T-helper 17 cell (primary cell): ENCODE data around the gene LST1. TPM values are rescaled to one million over a fixed set of nuclear protein-coding genes. Genes with fewer than 3 reads are reported as not detected.

Source experiments
- ATAC-seq: fragments of 150-1000 bp; cut with Tn5 transposase; 2 replicates; pipeline ENCODE4 v1.10.0; 2021; ENCODE audit warnings: mild to moderate bottlenecking, moderate library complexity
- DNase-seq, 3 donors: peaks; one replicate each; pipeline versions ENCODE4 v3.0.0 to v3.0.0-alpha.2; 2020 to 2021
- H3K9me3 ChIP-seq: one replicate; pipeline ENCODE4 v1.7.0; 2013; ENCODE audit warnings: low read length, mild to moderate bottlenecking; ENCODE audit not compliant: control insufficient read depth, poor library complexity, severe bottlenecking
- H3K27ac Mint-ChIP-seq: one replicate; pipeline ENCODE4 v1.8.0; 2022; ENCODE audit warnings: mild to moderate bottlenecking, moderate library complexity, mixed read lengths
- H3K27me3 Mint-ChIP-seq: one replicate; pipeline ENCODE4 v1.8.0; 2022; ENCODE audit warnings: mixed read lengths
- H3K36me3 Mint-ChIP-seq: one replicate; pipeline ENCODE4 v1.8.0; 2022; ENCODE audit warnings: low read depth, mixed read lengths
- H3K4me1 Mint-ChIP-seq: one replicate; pipeline ENCODE4 v1.8.0; 2022; ENCODE audit warnings: mild to moderate bottlenecking, mixed read lengths
- H3K4me3 Mint-ChIP-seq: one replicate; pipeline ENCODE4 v1.8.0; 2022; ENCODE audit warnings: mild to moderate bottlenecking, moderate library complexity, mixed read lengths
- total RNA-seq, 4 donors: library from RNA in 2 of 4; stranded (reverse) in 2 of 4; gene quantifications; one replicate each; pipeline ENCODE4 v1.2.3 and lab custom pipeline; 2022 to 2026

Gene LST1
- total RNA-seq, 2 donors from 2014 or later: 30.6 to 42.6 TPM

DNA sequence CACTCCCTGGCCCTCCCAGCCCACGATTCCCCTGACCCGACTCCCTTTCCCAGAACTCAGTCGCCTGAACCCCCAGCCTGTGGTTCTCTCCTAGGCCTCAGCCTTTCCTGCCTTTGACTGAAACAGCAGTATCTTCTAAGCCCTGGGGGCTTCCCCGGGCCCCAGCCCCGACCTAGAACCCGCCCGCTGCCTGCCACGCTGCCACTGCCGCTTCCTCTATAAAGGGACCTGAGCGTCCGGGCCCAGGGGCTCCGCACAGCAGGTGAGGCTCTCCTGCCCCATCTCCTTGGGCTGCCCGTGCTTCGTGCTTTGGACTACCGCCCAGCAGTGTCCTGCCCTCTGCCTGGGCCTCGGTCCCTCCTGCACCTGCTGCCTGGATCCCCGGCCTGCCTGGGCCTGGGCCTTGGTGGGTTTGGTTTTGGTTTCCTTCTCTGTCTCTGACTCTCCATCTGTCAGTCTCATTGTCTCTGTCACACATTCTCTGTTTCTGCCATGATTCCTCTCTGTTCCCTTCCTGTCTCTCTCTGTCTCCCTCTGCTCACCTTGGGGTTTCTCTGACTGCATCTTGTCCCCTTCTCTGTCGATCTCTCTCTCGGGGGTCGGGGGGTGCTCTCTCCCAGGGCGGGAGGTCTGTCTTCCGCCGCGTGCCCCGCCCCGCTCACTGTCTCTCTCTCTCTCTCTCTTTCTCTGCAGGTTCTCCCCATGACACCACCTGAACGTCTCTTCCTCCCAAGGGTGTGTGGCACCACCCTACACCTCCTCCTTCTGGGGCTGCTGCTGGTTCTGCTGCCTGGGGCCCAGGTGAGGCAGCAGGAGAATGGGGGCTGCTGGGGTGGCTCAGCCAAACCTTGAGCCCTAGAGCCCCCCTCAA lies 13.8 kb upstream of the LST1 start, which contains the start of gene LTA:
Gene LTA, plus strand, starts transcription at position 249 of the 871 bp plus-strand sequence. Its CDS starts 454 bp downstream, at position 703.
- peak within 1 kb of the TSS; percentile 100 for H3K4me3 Mint-ChIP-seq
- ATAC-seq (peak; percentile 74), DNase-seq (peak; percentile 67 to 75 (median 73))
- H3K27me3 Mint-ChIP-seq: no peaks in the 10 kb centered on the region
- H3K36me3 Mint-ChIP-seq: peaks cover 21% of the 10 kb centered on the region
- no peaks in the 10 kb centered on the region for H3K9me3 ChIP-seq
- H3K4me1 Mint-ChIP-seq: peaks cover 85% of the 10 kb centered on the region
- H3K27ac Mint-ChIP-seq: peak within 1 kb of the TSS; percentile 99

DNA sequence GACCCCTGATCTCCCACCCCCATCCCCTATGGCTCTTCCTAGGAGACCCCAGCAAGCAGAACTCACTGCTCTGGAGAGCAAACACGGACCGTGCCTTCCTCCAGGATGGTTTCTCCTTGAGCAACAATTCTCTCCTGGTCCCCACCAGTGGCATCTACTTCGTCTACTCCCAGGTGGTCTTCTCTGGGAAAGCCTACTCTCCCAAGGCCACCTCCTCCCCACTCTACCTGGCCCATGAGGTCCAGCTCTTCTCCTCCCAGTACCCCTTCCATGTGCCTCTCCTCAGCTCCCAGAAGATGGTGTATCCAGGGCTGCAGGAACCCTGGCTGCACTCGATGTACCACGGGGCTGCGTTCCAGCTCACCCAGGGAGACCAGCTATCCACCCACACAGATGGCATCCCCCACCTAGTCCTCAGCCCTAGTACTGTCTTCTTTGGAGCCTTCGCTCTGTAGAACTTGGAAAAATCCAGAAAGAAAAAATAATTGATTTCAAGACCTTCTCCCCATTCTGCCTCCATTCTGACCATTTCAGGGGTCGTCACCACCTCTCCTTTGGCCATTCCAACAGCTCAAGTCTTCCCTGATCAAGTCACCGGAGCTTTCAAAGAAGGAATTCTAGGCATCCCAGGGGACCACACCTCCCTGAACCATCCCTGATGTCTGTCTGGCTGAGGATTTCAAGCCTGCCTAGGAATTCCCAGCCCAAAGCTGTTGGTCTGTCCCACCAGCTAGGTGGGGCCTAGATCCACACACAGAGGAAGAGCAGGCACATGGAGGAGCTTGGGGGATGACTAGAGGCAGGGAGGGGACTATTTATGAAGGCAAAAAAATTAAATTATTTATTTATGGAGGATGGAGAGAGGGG lies 12.6 kb upstream of the LST1 start:
- ATAC-seq: no peak

DNA sequence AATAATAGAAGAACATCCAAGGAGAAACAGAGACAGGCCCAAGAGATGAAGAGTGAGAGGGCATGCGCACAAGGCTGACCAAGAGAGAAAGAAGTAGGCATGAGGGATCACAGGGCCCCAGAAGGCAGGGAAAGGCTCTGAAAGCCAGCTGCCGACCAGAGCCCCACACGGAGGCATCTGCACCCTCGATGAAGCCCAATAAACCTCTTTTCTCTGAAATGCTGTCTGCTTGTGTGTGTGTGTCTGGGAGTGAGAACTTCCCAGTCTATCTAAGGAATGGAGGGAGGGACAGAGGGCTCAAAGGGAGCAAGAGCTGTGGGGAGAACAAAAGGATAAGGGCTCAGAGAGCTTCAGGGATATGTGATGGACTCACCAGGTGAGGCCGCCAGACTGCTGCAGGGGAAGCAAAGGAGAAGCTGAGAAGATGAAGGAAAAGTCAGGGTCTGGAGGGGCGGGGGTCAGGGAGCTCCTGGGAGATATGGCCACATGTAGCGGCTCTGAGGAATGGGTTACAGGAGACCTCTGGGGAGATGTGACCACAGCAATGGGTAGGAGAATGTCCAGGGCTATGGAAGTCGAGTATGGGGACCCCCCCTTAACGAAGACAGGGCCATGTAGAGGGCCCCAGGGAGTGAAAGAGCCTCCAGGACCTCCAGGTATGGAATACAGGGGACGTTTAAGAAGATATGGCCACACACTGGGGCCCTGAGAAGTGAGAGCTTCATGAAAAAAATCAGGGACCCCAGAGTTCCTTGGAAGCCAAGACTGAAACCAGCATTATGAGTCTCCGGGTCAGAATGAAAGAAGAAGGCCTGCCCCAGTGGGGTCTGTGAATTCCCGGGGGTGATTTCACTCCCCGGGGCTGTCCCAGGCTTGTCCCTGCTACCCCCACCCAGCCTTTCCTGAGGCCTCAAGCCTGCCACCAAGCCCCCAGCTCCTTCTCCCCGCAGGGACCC lies 11.7 kb upstream of the LST1 start:
- H3K27ac Mint-ChIP-seq: peak overlapping the region; percentile 99

More for the DNA sequence above, 12.6 kb upstream of the LST1 start:
- H3K27me3 Mint-ChIP-seq: no peaks in the 10 kb centered on the region
- H3K4me3 Mint-ChIP-seq: peak overlapping the region; percentile 100
- H3K9me3 ChIP-seq: no peaks in the 10 kb centered on the region
- peaks cover 21% of the 10 kb centered on the region for H3K36me3 Mint-ChIP-seq
- DNase-seq: no peak
- H3K27ac Mint-ChIP-seq: peak overlapping the region; percentile 99
- H3K4me1 Mint-ChIP-seq: peaks cover 80% of the 10 kb centered on the region

DNA sequence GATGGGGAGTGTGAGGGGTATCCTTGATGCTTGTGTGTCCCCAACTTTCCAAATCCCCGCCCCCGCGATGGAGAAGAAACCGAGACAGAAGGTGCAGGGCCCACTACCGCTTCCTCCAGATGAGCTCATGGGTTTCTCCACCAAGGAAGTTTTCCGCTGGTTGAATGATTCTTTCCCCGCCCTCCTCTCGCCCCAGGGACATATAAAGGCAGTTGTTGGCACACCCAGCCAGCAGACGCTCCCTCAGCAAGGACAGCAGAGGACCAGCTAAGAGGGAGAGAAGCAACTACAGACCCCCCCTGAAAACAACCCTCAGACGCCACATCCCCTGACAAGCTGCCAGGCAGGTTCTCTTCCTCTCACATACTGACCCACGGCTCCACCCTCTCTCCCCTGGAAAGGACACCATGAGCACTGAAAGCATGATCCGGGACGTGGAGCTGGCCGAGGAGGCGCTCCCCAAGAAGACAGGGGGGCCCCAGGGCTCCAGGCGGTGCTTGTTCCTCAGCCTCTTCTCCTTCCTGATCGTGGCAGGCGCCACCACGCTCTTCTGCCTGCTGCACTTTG lies 10.7 kb upstream of the LST1 start, which contains the start of gene TNF:
Gene TNF, plus strand, starts transcription at position 231 of the 567 bp plus-strand sequence. Its CDS starts 177 bp downstream, at position 408.
- Mint-ChIP-seq H3K27me3 (no peaks in the 10 kb centered on the region), H3K4me3 (peak within 1 kb of the TSS; percentile 100), H3K27ac (peak within 1 kb of the TSS; percentile 99), H3K36me3 (peaks cover 23% of the 10 kb centered on the region), H3K4me1 (peaks cover 77% of the 10 kb centered on the region)
- no peaks in the 10 kb centered on the region for H3K9me3 ChIP-seq
- DNase-seq: peak; percentile 48 to 74 (median 51)
- peak; percentile 13 for ATAC-seq

More for the DNA sequence above, 11.7 kb upstream of the LST1 start:
- peaks cover 78% of the 10 kb centered on the region for H3K4me1 Mint-ChIP-seq
- DNase-seq: no peak
- peak overlapping the region; percentile 100 for H3K4me3 Mint-ChIP-seq
- H3K27me3 Mint-ChIP-seq: no peaks in the 10 kb centered on the region
- H3K9me3 ChIP-seq: no peaks in the 10 kb centered on the region
- H3K36me3 Mint-ChIP-seq: peaks cover 21% of the 10 kb centered on the region
- no peak for ATAC-seq

DNA sequence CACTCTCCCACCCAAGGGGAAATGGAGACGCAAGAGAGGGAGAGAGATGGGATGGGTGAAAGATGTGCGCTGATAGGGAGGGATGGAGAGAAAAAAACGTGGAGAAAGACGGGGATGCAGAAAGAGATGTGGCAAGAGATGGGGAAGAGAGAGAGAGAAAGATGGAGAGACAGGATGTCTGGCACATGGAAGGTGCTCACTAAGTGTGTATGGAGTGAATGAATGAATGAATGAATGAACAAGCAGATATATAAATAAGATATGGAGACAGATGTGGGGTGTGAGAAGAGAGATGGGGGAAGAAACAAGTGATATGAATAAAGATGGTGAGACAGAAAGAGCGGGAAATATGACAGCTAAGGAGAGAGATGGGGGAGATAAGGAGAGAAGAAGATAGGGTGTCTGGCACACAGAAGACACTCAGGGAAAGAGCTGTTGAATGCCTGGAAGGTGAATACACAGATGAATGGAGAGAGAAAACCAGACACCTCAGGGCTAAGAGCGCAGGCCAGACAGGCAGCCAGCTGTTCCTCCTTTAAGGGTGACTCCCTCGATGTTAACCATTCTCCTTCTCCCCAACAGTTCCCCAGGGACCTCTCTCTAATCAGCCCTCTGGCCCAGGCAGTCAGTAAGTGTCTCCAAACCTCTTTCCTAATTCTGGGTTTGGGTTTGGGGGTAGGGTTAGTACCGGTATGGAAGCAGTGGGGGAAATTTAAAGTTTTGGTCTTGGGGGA lies 10.0 kb upstream of the LST1 start:
- H3K27ac Mint-ChIP-seq: peak overlapping the region; percentile 99
- H3K4me1 Mint-ChIP-seq: peaks cover 73% of the 10 kb centered on the region
- H3K27me3 Mint-ChIP-seq: no peaks in the 10 kb centered on the region
- H3K4me3 Mint-ChIP-seq: peak overlapping the region; percentile 100
- H3K9me3 ChIP-seq: no peaks in the 10 kb centered on the region
- DNase-seq: no peak
- H3K36me3 Mint-ChIP-seq: peaks cover 28% of the 10 kb centered on the region
- no peak for ATAC-seq

DNA sequence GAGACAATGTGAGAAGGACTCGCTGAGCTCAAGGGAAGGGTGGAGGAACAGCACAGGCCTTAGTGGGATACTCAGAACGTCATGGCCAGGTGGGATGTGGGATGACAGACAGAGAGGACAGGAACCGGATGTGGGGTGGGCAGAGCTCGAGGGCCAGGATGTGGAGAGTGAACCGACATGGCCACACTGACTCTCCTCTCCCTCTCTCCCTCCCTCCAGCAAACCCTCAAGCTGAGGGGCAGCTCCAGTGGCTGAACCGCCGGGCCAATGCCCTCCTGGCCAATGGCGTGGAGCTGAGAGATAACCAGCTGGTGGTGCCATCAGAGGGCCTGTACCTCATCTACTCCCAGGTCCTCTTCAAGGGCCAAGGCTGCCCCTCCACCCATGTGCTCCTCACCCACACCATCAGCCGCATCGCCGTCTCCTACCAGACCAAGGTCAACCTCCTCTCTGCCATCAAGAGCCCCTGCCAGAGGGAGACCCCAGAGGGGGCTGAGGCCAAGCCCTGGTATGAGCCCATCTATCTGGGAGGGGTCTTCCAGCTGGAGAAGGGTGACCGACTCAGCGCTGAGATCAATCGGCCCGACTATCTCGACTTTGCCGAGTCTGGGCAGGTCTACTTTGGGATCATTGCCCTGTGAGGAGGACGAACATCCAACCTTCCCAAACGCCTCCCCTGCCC lies 9.0 kb upstream of the LST1 start:
- DNase-seq (no peak), ATAC-seq (no peak)
- peaks cover 35% of the 10 kb centered on the region for H3K36me3 Mint-ChIP-seq
- no peaks in the 10 kb centered on the region for H3K27me3 Mint-ChIP-seq
- H3K9me3 ChIP-seq: no peaks in the 10 kb centered on the region
- peak overlapping the region; percentile 100 for H3K4me3 Mint-ChIP-seq
- peak overlapping the region; percentile 99 for H3K27ac Mint-ChIP-seq
- H3K4me1 Mint-ChIP-seq: peaks cover 66% of the 10 kb centered on the region

DNA sequence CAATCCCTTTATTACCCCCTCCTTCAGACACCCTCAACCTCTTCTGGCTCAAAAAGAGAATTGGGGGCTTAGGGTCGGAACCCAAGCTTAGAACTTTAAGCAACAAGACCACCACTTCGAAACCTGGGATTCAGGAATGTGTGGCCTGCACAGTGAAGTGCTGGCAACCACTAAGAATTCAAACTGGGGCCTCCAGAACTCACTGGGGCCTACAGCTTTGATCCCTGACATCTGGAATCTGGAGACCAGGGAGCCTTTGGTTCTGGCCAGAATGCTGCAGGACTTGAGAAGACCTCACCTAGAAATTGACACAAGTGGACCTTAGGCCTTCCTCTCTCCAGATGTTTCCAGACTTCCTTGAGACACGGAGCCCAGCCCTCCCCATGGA lies 8.5 kb upstream of the LST1 start:
- no peak for DNase-seq
- peaks cover 32% of the 10 kb centered on the region for H3K36me3 Mint-ChIP-seq
- H3K4me3 Mint-ChIP-seq: peak overlapping the region; percentile 100
- H3K27ac Mint-ChIP-seq: peak overlapping the region; percentile 99
- peaks cover 64% of the 10 kb centered on the region for H3K4me1 Mint-ChIP-seq
- ATAC-seq: no peak
- H3K9me3 ChIP-seq: no peaks in the 10 kb centered on the region
- H3K27me3 Mint-ChIP-seq: no peaks in the 10 kb centered on the region

DNA sequence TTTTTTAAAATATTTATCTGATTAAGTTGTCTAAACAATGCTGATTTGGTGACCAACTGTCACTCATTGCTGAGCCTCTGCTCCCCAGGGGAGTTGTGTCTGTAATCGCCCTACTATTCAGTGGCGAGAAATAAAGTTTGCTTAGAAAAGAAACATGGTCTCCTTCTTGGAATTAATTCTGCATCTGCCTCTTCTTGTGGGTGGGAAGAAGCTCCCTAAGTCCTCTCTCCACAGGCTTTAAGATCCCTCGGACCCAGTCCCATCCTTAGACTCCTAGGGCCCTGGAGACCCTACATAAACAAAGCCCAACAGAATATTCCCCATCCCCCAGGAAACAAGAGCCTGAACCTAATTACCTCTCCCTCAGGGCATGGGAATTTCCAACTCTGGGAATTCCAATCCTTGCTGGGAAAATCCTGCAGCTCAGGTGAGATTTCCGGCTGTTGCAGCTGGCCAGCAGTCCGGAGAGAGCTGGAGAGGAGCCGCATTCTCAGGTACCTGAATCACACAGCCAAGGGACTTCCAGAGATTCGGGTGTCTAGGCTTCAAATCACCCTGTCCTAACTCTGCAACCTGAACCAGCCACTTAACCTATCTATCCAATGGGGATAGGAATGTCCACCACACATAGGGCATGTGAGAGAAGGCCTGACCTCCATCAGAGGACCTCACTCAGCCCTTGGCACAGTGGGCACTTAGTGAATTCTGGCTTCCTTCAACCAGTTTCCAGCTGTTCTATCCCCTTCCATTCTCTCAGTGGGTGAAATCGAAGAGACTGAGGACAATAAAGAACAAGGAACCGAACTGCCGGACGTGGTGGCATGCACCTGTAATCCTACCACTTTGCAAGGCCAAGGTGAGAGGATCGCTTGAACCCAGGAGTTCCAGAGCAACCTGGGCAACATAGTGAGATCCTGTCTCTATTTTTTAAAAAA lies 7.6 kb upstream of the LST1 start:
- H3K4me3 Mint-ChIP-seq: peak overlapping the region; percentile 100
- H3K27me3 Mint-ChIP-seq: no peaks in the 10 kb centered on the region
- peak overlapping the region; percentile 99 for H3K27ac Mint-ChIP-seq
- DNase-seq: no peak
- no peaks in the 10 kb centered on the region for H3K9me3 ChIP-seq
- peaks cover 29% of the 10 kb centered on the region for H3K36me3 Mint-ChIP-seq
- no peak for ATAC-seq
- peaks cover 63% of the 10 kb centered on the region for H3K4me1 Mint-ChIP-seq

DNA sequence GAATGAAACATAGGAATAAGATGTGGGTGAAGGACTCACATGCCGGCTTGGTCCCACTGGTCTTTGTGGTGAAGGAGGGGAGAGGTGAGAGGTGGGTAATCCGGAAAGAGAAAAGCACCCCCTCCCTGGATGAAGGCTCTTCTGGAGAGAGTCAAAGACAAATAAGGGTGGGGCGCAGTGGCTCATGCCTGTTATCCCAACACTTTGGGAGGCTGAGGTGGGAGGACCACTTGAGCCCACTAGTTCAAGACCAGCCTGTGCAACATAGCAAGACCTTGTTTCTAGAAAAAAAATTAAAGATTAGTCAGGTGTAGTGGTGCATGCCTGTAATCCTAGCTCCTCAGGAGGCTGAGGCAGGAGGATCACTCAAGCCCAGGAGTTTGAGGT lies 7.0 kb upstream of the LST1 start:
- Mint-ChIP-seq H3K4me1 (peaks cover 60% of the 10 kb centered on the region), H3K27ac (peak overlapping the region; percentile 99), H3K27me3 (no peaks in the 10 kb centered on the region), H3K36me3 (peaks cover 29% of the 10 kb centered on the region), H3K4me3 (peak overlapping the region; percentile 100)
- H3K9me3 ChIP-seq: no peaks in the 10 kb centered on the region
- no peak for ATAC-seq
- no peak for DNase-seq

DNA sequence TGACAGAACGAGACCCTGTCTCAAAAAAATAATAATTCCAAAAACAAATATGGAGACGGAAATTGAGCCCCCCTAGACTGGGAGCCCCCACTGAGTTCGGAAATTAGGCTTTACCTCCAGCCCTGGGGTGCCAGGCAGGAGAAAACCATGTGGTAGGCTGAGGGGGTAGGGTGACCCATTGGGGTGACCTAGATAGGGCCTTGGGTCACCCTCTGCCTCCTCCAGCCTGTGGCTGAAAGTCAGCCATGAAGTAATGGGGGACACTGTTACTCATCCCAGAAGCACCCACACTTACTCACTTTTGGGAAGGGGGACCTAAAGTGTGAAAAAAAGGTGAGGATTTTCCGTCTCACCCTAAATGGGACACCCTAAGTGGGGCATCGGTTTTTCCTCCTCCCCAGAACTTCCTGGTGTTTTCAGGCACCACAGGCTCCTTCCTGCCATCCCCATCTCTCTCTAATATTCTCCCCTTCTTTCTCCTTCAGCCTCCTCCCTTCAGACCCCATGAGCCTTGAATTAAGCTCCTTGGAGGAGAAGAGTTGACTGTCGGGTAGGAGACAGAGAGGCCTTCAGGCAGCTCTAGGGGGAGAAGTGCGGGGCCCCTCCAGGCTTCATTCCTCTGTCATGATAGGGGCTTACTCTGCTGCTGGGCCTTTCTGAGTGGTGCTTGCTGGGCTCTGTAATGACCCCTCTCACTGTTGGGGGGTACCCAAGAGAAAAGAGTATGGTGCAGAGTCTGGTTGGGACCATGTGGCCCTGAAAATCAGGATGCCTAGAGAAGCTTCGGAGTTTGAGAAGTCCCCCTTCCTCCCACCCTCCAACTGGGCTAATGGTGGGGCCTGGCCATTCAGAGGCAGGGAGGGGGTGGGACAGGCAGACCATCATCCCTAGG lies 6.3 kb upstream of the LST1 start:
- H3K36me3 Mint-ChIP-seq: peaks cover 29% of the 10 kb centered on the region
- no peaks in the 10 kb centered on the region for H3K9me3 ChIP-seq
- peaks cover 55% of the 10 kb centered on the region for H3K4me1 Mint-ChIP-seq
- no peaks in the 10 kb centered on the region for H3K27me3 Mint-ChIP-seq
- DNase-seq: no peak
- ATAC-seq: no peak
- H3K4me3 Mint-ChIP-seq: peak overlapping the region; percentile 100
- H3K27ac Mint-ChIP-seq: peak overlapping the region; percentile 99
